HepG2 (cell line): Measurements from ENCODE around the gene MCRIP2. TPM values are rescaled to one million over a fixed set of nuclear protein-coding genes. Genes with fewer than 3 reads are reported as not detected.

ENCODE experiments used
- AGO1 ChIP-seq: fragments of 200-400 bp; formaldehyde crosslinking; IDR thresholded peaks from 2 replicates; pipeline ENCODE4 v1.6.1; 2017; ENCODE audit warnings: mild to moderate bottlenecking, low read depth, low read length, moderate library complexity; ENCODE audit not compliant: poor library complexity, severe bottlenecking
- AKAP8 ChIP-seq: sonication (generic); formaldehyde crosslinking; IDR thresholded peaks from 2 replicates; pipeline ENCODE4 v1.5.1; 2020; ENCODE audit warnings: mild to moderate bottlenecking, missing genetic modification reagents
- ATF7 ChIP-seq, 2 experiments: fragments of 450-650 bp in 1 of 2; sonication (generic) in 1 of 2; formaldehyde crosslinking in 1 of 2; IDR thresholded peaks; 2 replicates each; pipeline versions ENCODE4 v1.4.0 to v1.6.1; 2016 to 2020; ENCODE audit warnings: antibody characterized with exemption in 1 of 2, mild to moderate bottlenecking in 1 of 2, missing genetic modification reagents in 1 of 2
- CREB1 ChIP-seq, 2 experiments: fragments of 450-650 bp in 1 of 2; IDR thresholded peaks; 2 replicates each; pipeline ENCODE4 v1.6.1; 2016 to 2017; ENCODE audit warnings: control low read depth in 1 of 2, mild to moderate bottlenecking in 1 of 2, missing compliant biosample characterization in 1 of 2, missing genetic modification characterization in 1 of 2
- DBP ChIP-seq: sonication (generic); formaldehyde crosslinking; IDR thresholded peaks from 2 replicates; pipeline ENCODE4 v1.4.0; 2020; ENCODE audit warnings: missing genetic modification reagents; ENCODE audit errors: not compliant biosample characterization
- FOSL2 ChIP-seq: sonication (generic); formaldehyde crosslinking; IDR thresholded peaks from 2 replicates; pipeline ENCODE4 v1.4.0; 2020; ENCODE audit warnings: missing genetic modification reagents
- HNRNPH1 ChIP-seq: fragments of 200-400 bp; formaldehyde crosslinking; optimal IDR thresholded peaks from 2 replicates; pipeline ENCODE3; 2017; ENCODE audit warnings: mild to moderate bottlenecking, low read depth, low read length
- KDM1A ChIP-seq: IDR thresholded peaks from 2 replicates; pipeline ENCODE4 v1.6.1; 2016; ENCODE audit warnings: missing compliant biosample characterization
- KLF12 ChIP-seq: sonication (generic); formaldehyde crosslinking; IDR thresholded peaks from 2 replicates; pipeline ENCODE4 v1.4.0; 2020; ENCODE audit warnings: missing genetic modification reagents, borderline replicate concordance
- POLR2A ChIP-seq, 2 experiments: IDR thresholded peaks; 2 replicates each; pipeline ENCODE4 v1.6.1; 2011; ENCODE audit warnings: low read depth in 2 of 2, low read length in 2 of 2, mild to moderate bottlenecking in 1 of 2, moderate library complexity in 1 of 2; ENCODE audit not compliant: insufficient read depth in 1 of 2
- SYNCRIP ChIP-seq: fragments of 200-400 bp; formaldehyde crosslinking; IDR thresholded peaks from 2 replicates; pipeline ENCODE4 v1.6.1; 2018; ENCODE audit warnings: mild to moderate bottlenecking, low read depth, low read length; ENCODE audit not compliant: insufficient read depth
- ZFY ChIP-seq: sonication (generic); formaldehyde crosslinking; IDR thresholded peaks from 2 replicates; pipeline ENCODE4 v1.4.0; 2020; ENCODE audit warnings: missing genetic modification reagents
- ZMYM3 ChIP-seq: sonication (generic); formaldehyde crosslinking; IDR thresholded peaks from 2 replicates; pipeline ENCODE4 v1.5.1; 2020; ENCODE audit warnings: mild to moderate bottlenecking, missing genetic modification reagents
- ZNF142 ChIP-seq: sonication (generic); formaldehyde crosslinking; IDR thresholded peaks from 2 replicates; pipeline ENCODE4 v1.4.0; 2020; ENCODE audit warnings: missing genetic modification reagents
- ZNF414 ChIP-seq: sonication (generic); formaldehyde crosslinking; IDR thresholded peaks from 2 replicates; pipeline ENCODE4 v1.5.0; 2020; ENCODE audit warnings: missing genetic modification reagents
- ZSCAN30 ChIP-seq: sonication (generic); formaldehyde crosslinking; IDR thresholded peaks from 2 replicates; pipeline ENCODE4 v1.5.0; 2020; ENCODE audit warnings: mild to moderate bottlenecking, missing genetic modification reagents
- polyA plus RNA-seq, 8 experiments: library from polyadenylated mRNA; depleted of rRNA in 3 of 8; stranded (reverse) in 7 of 8; unstranded in 1 of 8; fragments of >200 nt; fragmentation: Illumina TruSeq in 4 of 8; extraction: Trizol in 4 of 8; gene quantifications; 2 replicates each; pipeline versions ENCODE4 v1.2.1 to v1.2.3, GENCODE V29; 2011 to 2016; ENCODE audit warnings: low read depth in 4 of 8, missing spikeins in 1 of 8, mixed read lengths in 1 of 8; ENCODE audit not compliant: insufficient read depth in 1 of 8
- total RNA-seq, 5 experiments: library from RNA; depleted of rRNA; stranded (reverse); fragments of >200 nt; fragmentation: Illumina TruSeq; extraction: Trizol; gene quantifications; 2 replicates each; pipeline ENCODE4 v1.2.3, GENCODE V29; 2016; ENCODE audit warnings: low read depth in 1 of 5
- TF ChIP-seq, protein P1 (sequence below), 2 experiments: sonication (generic) in 1 of 2; formaldehyde crosslinking in 1 of 2; IDR thresholded peaks; 2 replicates each; pipeline versions ENCODE4 v1.4.0 to v1.6.1; 2018 to 2020; ENCODE audit warnings: missing genetic modification reagents in 2 of 2, borderline replicate concordance in 1 of 2, low read depth in 1 of 2, mild to moderate bottlenecking in 1 of 2, missing biosample characterization in 1 of 2
- TF ChIP-seq, protein P2 (sequence below): sonication (generic); formaldehyde crosslinking; IDR thresholded peaks from 2 replicates; pipeline ENCODE4 v1.8.0; 2022; ENCODE audit warnings: missing genetic modification reagents, mild to moderate bottlenecking, borderline replicate concordance

MCRIP2 gene
- total and polyA plus RNA-seq, 2 of the 13 experiments (the other 11 are each of a cell fraction or from before 2014, with no cell fraction given), result 39.6 to 76.7 TPM

DNA sequence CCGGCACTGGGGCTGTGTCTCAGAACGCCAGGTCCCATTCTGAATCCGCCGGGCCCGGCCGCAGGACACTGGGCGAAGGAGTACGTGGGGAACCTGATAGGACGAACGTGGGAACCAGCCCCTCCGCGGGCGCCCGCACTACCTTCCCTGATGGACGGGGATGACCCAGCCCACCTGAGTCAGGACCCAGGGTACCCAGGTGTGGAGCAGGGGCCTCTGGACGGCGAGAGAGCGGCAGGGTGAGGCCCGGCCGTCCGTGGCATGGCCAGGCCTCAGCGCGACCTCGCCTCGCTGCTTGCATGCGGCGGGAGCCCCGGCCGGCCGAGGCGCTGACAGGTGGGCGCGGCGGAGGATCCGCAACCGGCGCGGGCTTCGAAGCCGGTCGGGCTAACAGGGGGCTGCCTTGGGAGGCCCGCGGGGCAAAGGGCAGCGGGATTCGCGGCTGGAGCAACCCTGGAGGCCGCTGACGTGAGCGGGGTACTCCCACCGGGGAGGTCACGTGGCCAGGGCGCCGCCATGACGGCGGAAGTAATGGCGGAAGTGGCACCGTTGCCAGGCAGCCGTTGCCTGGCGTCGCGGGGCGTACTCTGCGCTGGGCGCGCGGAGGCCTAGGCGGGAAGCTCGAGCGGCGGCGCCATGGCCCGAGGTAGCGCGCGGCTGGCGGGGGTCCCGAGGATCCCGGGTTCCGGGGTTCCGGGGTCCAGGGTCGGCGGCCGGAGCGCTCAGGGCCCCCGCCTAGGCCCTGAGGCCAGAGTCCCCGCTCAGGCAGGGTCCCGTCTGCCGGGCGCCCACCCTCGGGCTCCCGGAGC lies 7.4 kb downstream of the MCRIP2 start, which contains the start of gene WDR90 (continued):
- TF ChIP-seq, protein P1, sequence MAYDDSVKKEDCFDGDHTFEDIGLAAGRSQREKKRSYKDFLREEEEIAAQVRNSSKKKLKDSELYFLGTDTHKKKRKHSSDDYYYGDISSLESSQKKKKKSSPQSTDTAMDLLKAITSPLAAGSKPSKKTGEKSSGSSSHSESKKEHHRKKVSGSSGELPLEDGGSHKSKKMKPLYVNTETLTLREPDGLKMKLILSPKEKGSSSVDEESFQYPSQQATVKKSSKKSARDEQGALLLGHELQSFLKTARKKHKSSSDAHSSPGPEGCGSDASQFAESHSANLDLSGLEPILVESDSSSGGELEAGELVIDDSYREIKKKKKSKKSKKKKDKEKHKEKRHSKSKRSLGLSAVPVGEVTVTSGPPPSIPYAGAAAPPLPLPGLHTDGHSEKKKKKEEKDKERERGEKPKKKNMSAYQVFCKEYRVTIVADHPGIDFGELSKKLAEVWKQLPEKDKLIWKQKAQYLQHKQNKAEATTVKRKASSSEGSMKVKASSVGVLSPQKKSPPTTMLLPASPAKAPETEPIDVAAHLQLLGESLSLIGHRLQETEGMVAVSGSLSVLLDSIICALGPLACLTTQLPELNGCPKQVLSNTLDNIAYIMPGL (CRISPR knock-in tag; IDR thresholded peaks at IDR 0.05; ENCODE audit: borderline replicate concordance in 1 of 2, low read depth in 1 of 2), result peak; percentile 62 to 88
- TF ChIP-seq ZNF414 (CRISPR knock-in tag) (peak; percentile 90; the same call in 1 of the 2 replicates), ZFY (CRISPR knock-in tag) (peak; percentile 98), AKAP8 (peak; percentile 97), ATF7 (IDR thresholded peaks at IDR 0.05) (no peak), ATF7 (CRISPR knock-in tag; IDR thresholded peaks at IDR 0.05) (no peak), ZNF142 (CRISPR knock-in tag) (0 out of 2 replicates have a peak, but pooled peaks have one; percentile 49), KLF12 (CRISPR knock-in tag) (peak; percentile 74), ZSCAN30 (CRISPR knock-in tag) (no peak), DBP (no peak), FOSL2 (peak; percentile 41), SYNCRIP (no peak), HNRNPH1 (peak; percentile 1), POLR2A (IDR thresholded peaks at IDR 0.05; ENCODE audit: insufficient read depth in 1 of 2, low read depth in 2 of 2, low read length in 2 of 2) (peak; percentile 61 to 74), AGO1 (peak; percentile 97), ZMYM3 (CRISPR knock-in tag) (no peak), KDM1A (CRISPR knock-in tag) (no peak), CREB1 (IDR thresholded peaks at IDR 0.05) (peak; percentile 88), CREB1 (CRISPR knock-in tag; IDR thresholded peaks at IDR 0.05) (no peak)
- TF ChIP-seq, protein P2, sequence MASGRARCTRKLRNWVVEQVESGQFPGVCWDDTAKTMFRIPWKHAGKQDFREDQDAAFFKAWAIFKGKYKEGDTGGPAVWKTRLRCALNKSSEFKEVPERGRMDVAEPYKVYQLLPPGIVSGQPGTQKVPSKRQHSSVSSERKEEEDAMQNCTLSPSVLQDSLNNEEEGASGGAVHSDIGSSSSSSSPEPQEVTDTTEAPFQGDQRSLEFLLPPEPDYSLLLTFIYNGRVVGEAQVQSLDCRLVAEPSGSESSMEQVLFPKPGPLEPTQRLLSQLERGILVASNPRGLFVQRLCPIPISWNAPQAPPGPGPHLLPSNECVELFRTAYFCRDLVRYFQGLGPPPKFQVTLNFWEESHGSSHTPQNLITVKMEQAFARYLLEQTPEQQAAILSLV, result peak; percentile 84
